Immature natural killer cell (primary cell): ENCODE data around the gene PRKCA. TPM values are rescaled to one million over a fixed set of nuclear protein-coding genes. Genes with fewer than 3 reads are reported as not detected.
"Not testable (repeated sequence)": the region's sequence is repeated elsewhere in the genome, so short reads cannot be mapped to it uniquely, and the experiment has no call there.

Source experiments
- DNase-seq, 3 donors: peaks; one replicate each; pipeline ENCODE4 v3.0.0; 2022; ENCODE audit warnings: mixed read lengths in 1 of 3
- H3K27ac Mint-ChIP-seq, 6 donors: one replicate each; pipeline ENCODE4 v1.8.0; 2020; ENCODE audit warnings: mixed read lengths in 6 of 6, mild to moderate bottlenecking in 5 of 6, inconsistent platforms in 4 of 6, moderate library complexity in 3 of 6
- H3K27me3 Mint-ChIP-seq, 3 donors: one replicate each; pipeline ENCODE4 v1.8.0; 2020 to 2021; ENCODE audit warnings: low read depth in 3 of 3, mild to moderate bottlenecking in 3 of 3, mixed read lengths in 3 of 3, moderate library complexity in 3 of 3, inconsistent platforms in 1 of 3
- H3K36me3 Mint-ChIP-seq, 3 donors: one replicate each; pipeline ENCODE4 v1.8.0; 2020; ENCODE audit warnings: mixed read lengths in 3 of 3, inconsistent platforms in 2 of 3, mild to moderate bottlenecking in 2 of 3
- H3K4me1 Mint-ChIP-seq, 2 donors: one replicate each; pipeline ENCODE4 v1.8.0; 2020; ENCODE audit warnings: inconsistent platforms in 2 of 2, mild to moderate bottlenecking in 2 of 2, mixed read lengths in 2 of 2, moderate library complexity in 1 of 2
- H3K4me3 Mint-ChIP-seq, 5 donors: one replicate each; pipeline ENCODE4 v1.8.0; 2020; ENCODE audit warnings: mild to moderate bottlenecking in 5 of 5, mixed read lengths in 5 of 5, inconsistent platforms in 3 of 5, moderate library complexity in 3 of 5
- H3K9me3 Mint-ChIP-seq, 6 donors: one replicate each; pipeline ENCODE4 v1.8.0; 2020; ENCODE audit warnings: mild to moderate bottlenecking in 6 of 6, mixed read lengths in 6 of 6, inconsistent platforms in 4 of 6, moderate library complexity in 3 of 6
- polyA plus RNA-seq, 3 donors: library from polyadenylated mRNA; unstranded; fragments of 300-500 nt; fragmentation: Illumina TruSeq; gene quantifications; one replicate each; pipeline ENCODE4 v1.2.3, GENCODE V29; 2021

Gene PRKCA
- polyA plus RNA-seq, 3 donors from 2014 or later = 0.18 to 1.3 (median 0.28) TPM

DNA sequence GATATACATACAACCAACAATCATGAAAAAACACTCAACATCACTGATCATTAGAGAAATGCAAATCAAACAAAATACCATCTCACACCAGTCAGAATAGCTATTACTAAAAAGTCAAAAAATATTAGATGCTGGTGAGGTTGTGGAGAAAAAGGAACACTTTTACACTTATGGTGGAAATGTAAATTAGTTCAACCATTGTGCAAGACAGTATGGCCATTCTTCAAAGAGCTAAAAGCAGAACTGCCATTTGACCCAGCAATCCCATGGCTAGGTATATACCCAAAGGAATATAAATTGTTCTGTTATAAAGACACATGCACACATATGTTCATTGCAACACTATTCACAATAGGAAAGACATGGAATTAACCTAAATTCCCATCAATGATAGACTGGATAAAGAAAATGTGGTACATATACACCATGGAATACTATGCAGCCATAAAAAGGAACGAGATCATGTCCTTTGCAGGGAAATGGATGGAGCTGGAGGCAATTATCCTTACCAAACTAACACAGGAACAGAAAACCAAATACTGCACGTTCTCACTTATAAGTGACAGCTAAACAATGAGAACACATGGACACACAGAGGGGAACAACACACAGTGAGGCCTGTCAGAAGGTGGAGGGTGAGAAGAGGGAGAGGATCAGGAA lies 176.9 kb downstream of the PRKCA start:
- not testable (repeated sequence) for H3K4me3 Mint-ChIP-seq, H3K27me3 Mint-ChIP-seq, H3K4me1 Mint-ChIP-seq, H3K9me3 Mint-ChIP-seq, DNase-seq, H3K27ac Mint-ChIP-seq, H3K36me3 Mint-ChIP-seq

- no peak for DNase-seq
- Mint-ChIP-seq H3K4me3 (no peak overlapping the region), H3K4me1 (peaks cover 0 to 4% of the 10 kb centered on the region in 2 donors), H3K9me3 (peaks cover 0 to 4% (median 0%) of the 10 kb centered on the region in 6 donors), H3K27ac (no peak overlapping the region), H3K27me3 (peaks cover 0 to 3% (median 2%) of the 10 kb centered on the region in 3 donors), H3K36me3 (peaks cover 0 to 6% (median 6%) of the 10 kb centered on the region in 3 donors)
These were observed 177.8 kb downstream of the PRKCA start for GRCh38 chr17:66480243-66480642.

DNA sequence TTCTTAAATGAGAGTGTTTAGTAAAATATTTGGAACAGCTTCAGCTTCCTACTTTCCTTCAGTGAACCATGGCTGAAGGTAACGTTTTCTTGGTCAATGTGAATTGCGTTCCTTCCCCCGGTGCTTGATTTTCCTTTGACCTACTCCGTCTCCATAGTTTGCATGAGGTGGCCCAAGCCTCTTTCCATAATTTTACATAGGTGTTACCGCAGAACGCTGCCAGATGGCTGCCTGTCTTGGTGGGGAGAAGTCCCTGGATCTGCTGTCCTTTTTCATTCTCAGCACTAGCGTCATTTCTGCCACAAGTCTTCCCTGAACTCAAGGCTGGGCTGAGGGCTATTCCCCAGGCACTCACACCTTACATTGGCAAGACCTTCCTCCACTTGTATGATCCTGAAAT lies 178.4 kb downstream of the PRKCA start:
- Mint-ChIP-seq H3K4me1 (peaks cover 0 to 4% of the 10 kb centered on the region in 2 donors), H3K4me3 (no peak overlapping the region)

DNA sequence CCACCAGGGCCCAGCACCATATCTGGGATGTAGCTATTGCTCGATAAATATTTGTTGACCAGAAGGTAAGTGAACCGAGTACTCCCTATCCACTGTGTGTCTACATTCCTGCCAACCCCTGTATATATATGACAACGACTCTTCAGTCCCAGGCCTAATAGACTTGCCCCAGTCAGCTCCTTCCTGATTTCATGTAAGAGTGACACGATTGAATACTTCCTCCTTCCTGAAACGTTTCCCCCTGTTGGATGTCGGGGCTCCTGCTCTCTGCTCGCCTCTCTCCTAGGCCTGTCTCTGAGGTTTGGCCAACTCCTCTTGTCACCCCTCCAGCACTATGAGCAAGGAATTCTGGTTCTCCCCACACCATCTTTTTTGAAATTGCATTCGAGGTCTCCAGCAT lies 178.9 kb downstream of the PRKCA start:
- Mint-ChIP-seq H3K9me3 (peaks cover 0 to 4% (median 0%) of the 10 kb centered on the region in 6 donors), H3K27me3 (peaks cover 0 to 3% (median 2%) of the 10 kb centered on the region in 3 donors), H3K4me3 (no peak overlapping the region), H3K4me1 (peaks cover 0 to 4% of the 10 kb centered on the region in 2 donors), H3K27ac (no peak overlapping the region), H3K36me3 (peaks cover 0 to 6% (median 6%) of the 10 kb centered on the region in 3 donors)
- DNase-seq = no peak

More for the DNA sequence above, 178.4 kb downstream of the PRKCA start:
- DNase-seq = no peak
- H3K36me3 Mint-ChIP-seq = peaks cover 0 to 6% (median 6%) of the 10 kb centered on the region in 3 donors
- peaks cover 0 to 4% (median 0%) of the 10 kb centered on the region in 6 donors for H3K9me3 Mint-ChIP-seq
- H3K27me3 Mint-ChIP-seq = peaks cover 0 to 3% (median 2%) of the 10 kb centered on the region in 3 donors
- no peak overlapping the region for H3K27ac Mint-ChIP-seq

- Mint-ChIP-seq H3K27ac (no peak overlapping the region), H3K27me3 (peaks cover 0 to 3% (median 2%) of the 10 kb centered on the region in 3 donors), H3K36me3 (peaks cover 0 to 3% (median 3%) of the 10 kb centered on the region in 3 donors), H3K9me3 (peaks cover 0 to 2% (median 0%) of the 10 kb centered on the region in 6 donors), H3K4me1 (peaks cover 0 to 4% of the 10 kb centered on the region in 2 donors), H3K4me3 (no peak overlapping the region)
- no peak for DNase-seq
These were observed 181.5 kb downstream of the PRKCA start for GRCh38 chr17:66483906-66484305.

GRCh38 chr17:66485309-66485947 lies 183.0 kb downstream of the PRKCA start:
- Mint-ChIP-seq H3K4me3 (no peak overlapping the region), H3K27me3 (peaks cover 1 to 2% (median 1%) of the 10 kb centered on the region in 3 donors), H3K27ac (peak overlapping the region in 1 of 6 donors; percentile 8), H3K4me1 (peaks cover 0 to 4% of the 10 kb centered on the region in 2 donors), H3K36me3 (peaks cover 0 to 3% (median 0%) of the 10 kb centered on the region in 3 donors), H3K9me3 (peaks cover 0 to 2% (median 0%) of the 10 kb centered on the region in 6 donors)
- no peak for DNase-seq

- Mint-ChIP-seq H3K27me3 (peaks cover 1 to 2% (median 1%) of the 10 kb centered on the region in 3 donors), H3K36me3 (peaks cover 0 to 3% (median 0%) of the 10 kb centered on the region in 3 donors), H3K4me3 (no peak overlapping the region), H3K27ac (no peak overlapping the region), H3K9me3 (no peaks in the 10 kb centered on the region), H3K4me1 (peaks cover 2 to 18% of the 10 kb centered on the region in 2 donors)
- no peak for DNase-seq
These were observed 184.7 kb downstream of the PRKCA start for GRCh38 chr17:66487121-66487520.

- H3K27me3 Mint-ChIP-seq = peaks cover 1 to 2% (median 1%) of the 10 kb centered on the region in 3 donors
- DNase-seq = no peak
- H3K4me1 Mint-ChIP-seq = peaks cover 2 to 26% of the 10 kb centered on the region in 2 donors
- H3K27ac Mint-ChIP-seq = no peak overlapping the region
- no peaks in the 10 kb centered on the region for H3K9me3 Mint-ChIP-seq
- H3K4me3 Mint-ChIP-seq = no peak overlapping the region
- H3K36me3 Mint-ChIP-seq = peaks cover 0 to 3% (median 0%) of the 10 kb centered on the region in 3 donors
These were observed 185.6 kb downstream of the PRKCA start for GRCh38 chr17:66487981-66488468.

DNA sequence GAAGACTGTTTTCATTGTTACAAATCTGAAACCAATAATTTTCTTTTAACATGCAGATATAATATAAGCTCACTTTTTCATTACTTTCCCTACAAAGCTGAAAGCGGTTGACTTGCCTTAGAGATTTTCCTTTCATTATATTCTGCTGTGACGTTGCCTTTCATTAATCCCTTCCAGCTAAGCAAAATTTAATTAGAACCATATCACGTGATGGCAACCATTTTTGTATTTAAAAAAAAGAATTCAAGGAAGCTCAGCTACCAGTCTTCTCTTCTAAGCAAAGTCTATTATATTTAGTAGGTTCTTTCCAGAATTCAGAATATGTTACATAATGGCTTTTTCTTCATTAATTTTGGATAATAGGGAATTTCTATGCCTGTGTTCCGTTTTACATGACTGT lies 186.5 kb downstream of the PRKCA start:
- no peak overlapping the region for H3K27ac Mint-ChIP-seq
- peaks cover 4 to 34% of the 10 kb centered on the region in 2 donors for H3K4me1 Mint-ChIP-seq
- peaks cover 0 to 3% (median 0%) of the 10 kb centered on the region in 3 donors for H3K36me3 Mint-ChIP-seq
- peaks cover 0 to 2% (median 1%) of the 10 kb centered on the region in 3 donors for H3K27me3 Mint-ChIP-seq
- no peak for DNase-seq
- H3K9me3 Mint-ChIP-seq = no peaks in the 10 kb centered on the region
- no peak overlapping the region for H3K4me3 Mint-ChIP-seq

GRCh38 chr17:66489576-66489975 lies 187.2 kb downstream of the PRKCA start:
- H3K9me3 Mint-ChIP-seq = not testable (repeated sequence)

GRCh38 chr17:66491213-66491612 lies 188.8 kb downstream of the PRKCA start:
- Mint-ChIP-seq H3K9me3 (no peaks in the 10 kb centered on the region), H3K4me3 (no peak overlapping the region), H3K27ac (no peak overlapping the region), H3K4me1 (peaks cover 15 to 38% of the 10 kb centered on the region in 2 donors), H3K36me3 (peaks cover 0 to 3% (median 0%) of the 10 kb centered on the region in 3 donors), H3K27me3 (peaks cover 1 to 3% (median 2%) of the 10 kb centered on the region in 3 donors)
- no peak for DNase-seq

More at GRCh38 chr17:66489576-66489975, 187.2 kb downstream of the PRKCA start:
- H3K27me3 Mint-ChIP-seq, DNase-seq, H3K27ac Mint-ChIP-seq, H3K36me3 Mint-ChIP-seq, H3K4me3 Mint-ChIP-seq: not testable (repeated sequence)
- H3K4me1 Mint-ChIP-seq = peaks cover 11 to 37% of the 10 kb centered on the region in 2 donors

DNA sequence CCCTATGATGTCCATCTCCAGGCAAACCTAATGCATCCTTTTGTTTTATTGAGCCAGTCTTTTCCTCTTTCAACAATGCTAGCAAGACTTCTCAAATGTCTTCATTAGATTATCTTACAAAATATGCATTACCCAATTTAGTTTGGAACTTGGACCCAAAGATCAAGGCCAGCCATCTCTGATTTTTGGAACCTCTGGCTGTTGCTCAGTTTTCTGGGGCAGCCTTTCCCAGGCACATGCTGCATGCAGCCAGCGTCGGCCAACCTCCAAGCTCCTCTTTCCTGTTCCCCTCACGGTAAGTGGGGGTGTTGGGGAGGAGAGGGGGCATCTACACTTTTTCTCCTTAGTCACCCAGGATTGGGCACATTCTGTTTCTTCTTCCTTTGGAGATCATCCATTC lies 189.3 kb downstream of the PRKCA start:
- H3K27ac Mint-ChIP-seq = no peak overlapping the region
- no peak overlapping the region for H3K4me3 Mint-ChIP-seq
- peaks cover 0 to 3% (median 0%) of the 10 kb centered on the region in 3 donors for H3K36me3 Mint-ChIP-seq
- H3K27me3 Mint-ChIP-seq = peaks cover 1 to 3% (median 2%) of the 10 kb centered on the region in 3 donors
- H3K9me3 Mint-ChIP-seq = no peaks in the 10 kb centered on the region
- peaks cover 15 to 38% of the 10 kb centered on the region in 2 donors for H3K4me1 Mint-ChIP-seq
- no peak for DNase-seq

GRCh38 chr17:66492080-66492479 lies 189.7 kb downstream of the PRKCA start:
- Mint-ChIP-seq H3K27ac (no peak overlapping the region), H3K4me1 (peaks cover 15 to 38% of the 10 kb centered on the region in 2 donors), H3K27me3 (peaks cover 1 to 3% (median 1%) of the 10 kb centered on the region in 3 donors), H3K36me3 (peaks cover 0 to 3% (median 0%) of the 10 kb centered on the region in 3 donors), H3K4me3 (no peak overlapping the region), H3K9me3 (no peaks in the 10 kb centered on the region)
- no peak for DNase-seq

DNA sequence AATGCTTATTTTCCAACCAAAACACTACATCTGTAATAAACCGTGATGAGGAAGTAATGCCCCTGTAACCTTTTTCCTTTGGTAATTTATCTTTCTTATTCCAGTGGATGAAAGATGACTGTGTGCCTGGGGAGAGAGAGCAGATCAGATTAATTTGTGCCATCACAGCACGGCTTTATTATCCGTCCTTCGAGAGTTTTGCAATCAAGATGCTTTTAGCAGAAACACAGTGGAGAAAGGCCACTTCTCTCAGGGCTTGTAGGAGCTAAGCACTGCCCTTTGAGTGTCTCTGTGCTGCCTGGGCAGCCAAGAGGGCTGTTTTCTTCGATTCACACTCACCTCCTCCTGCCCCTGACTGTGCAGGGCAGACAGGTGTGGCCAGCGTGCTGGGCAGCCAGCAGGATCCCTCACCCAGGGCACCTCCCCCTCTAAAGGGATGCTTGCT lies 190.2 kb downstream of the PRKCA start:
- Mint-ChIP-seq H3K27me3 (peaks cover 0 to 3% (median 1%) of the 10 kb centered on the region in 3 donors), H3K4me3 (no peak overlapping the region), H3K36me3 (peaks cover 0 to 3% (median 0%) of the 10 kb centered on the region in 3 donors), H3K9me3 (no peaks in the 10 kb centered on the region), H3K4me1 (peaks cover 15 to 38% of the 10 kb centered on the region in 2 donors), H3K27ac (no peak overlapping the region)
- DNase-seq = no peak
